GM21528 (cell line): Measurements from ENCODE around the gene MDFI.

ENCODE experiments used
- ATAC-seq: cut with Tn5 transposase; IDR thresholded peaks from one replicate; pipeline ENCODE4 v1.9.1; 2021; ENCODE audit warnings: mild to moderate bottlenecking, moderate library complexity; ENCODE audit not compliant: unreplicated experiment, low FRiP score

The MDFI gene, protein sequence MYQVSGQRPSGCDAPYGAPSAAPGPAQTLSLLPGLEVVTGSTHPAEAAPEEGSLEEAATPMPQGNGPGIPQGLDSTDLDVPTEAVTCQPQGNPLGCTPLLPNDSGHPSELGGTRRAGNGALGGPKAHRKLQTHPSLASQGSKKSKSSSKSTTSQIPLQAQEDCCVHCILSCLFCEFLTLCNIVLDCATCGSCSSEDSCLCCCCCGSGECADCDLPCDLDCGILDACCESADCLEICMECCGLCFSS

DNA sequence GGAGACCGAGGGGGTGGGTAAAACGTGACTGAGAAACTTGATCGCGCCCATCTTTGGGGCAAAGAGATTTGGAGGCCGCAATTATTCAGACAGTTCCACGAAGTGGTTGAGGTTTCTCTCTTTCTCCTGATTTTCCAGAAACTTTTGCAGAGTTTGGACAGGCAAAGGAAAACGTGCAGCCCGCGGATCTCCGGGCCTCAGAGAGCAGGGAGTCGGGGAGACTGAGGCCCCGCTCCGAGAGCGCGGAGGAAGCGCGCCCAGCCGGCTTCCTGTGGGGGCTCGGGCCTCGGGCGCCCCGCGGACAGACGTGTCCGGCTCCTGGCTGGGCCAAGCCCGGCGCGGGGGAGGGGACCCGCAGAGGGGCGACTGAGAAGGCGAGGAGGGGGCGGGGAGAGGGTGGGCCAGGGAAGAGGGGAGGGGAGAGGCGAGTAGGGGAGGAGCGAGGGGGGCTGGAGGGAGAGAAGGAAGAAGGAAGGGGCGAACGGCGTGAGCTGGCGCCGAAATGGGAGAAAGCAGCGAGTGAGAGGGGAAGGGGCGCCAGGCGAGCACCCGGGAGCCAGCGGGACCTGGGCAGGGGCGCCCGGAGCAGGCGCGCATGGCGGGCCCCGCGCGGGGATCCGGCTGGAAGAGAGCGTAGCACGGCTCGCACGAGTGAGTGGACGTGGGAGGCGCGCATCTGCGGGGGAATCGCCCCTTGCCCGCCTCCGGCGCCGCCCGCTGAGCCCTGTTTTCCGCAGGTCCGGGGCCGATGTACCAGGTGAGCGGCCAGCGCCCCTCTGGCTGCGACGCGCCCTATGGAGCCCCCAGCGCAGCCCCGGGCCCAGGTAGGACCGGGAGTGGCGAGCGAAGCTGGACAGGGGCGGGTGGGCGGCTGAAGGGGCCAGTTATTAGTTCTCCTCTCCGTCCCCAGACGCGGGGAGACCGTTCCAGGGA is at the start of gene MDFI:
TSS of gene MDFI (plus strand) at position 467 of the 933 bp plus-strand sequence. CDS start at position 749, 282 bp downstream.
- ATAC-seq: no peak

DNA sequence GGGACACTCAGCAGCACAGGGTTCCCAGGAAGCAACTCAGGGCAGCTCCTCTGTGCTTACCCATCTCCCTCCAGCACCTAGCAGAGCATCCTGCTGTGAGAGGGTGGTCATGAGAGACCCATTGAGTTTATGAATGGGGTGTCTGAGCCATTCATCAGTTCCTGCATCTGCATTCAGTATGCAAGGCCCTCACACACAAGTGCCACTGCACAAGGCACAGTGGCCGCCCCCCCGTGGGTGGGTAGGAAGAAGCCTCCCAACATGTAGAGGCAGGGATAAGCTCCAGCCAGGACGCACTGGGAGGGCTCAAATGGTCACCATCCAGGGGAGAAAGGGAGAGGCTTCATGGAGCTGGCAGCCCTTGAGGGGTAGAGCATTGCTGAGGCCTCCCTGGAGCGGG is 49.0 kb upstream of the MDFI start:
- ATAC-seq: no peak

DNA sequence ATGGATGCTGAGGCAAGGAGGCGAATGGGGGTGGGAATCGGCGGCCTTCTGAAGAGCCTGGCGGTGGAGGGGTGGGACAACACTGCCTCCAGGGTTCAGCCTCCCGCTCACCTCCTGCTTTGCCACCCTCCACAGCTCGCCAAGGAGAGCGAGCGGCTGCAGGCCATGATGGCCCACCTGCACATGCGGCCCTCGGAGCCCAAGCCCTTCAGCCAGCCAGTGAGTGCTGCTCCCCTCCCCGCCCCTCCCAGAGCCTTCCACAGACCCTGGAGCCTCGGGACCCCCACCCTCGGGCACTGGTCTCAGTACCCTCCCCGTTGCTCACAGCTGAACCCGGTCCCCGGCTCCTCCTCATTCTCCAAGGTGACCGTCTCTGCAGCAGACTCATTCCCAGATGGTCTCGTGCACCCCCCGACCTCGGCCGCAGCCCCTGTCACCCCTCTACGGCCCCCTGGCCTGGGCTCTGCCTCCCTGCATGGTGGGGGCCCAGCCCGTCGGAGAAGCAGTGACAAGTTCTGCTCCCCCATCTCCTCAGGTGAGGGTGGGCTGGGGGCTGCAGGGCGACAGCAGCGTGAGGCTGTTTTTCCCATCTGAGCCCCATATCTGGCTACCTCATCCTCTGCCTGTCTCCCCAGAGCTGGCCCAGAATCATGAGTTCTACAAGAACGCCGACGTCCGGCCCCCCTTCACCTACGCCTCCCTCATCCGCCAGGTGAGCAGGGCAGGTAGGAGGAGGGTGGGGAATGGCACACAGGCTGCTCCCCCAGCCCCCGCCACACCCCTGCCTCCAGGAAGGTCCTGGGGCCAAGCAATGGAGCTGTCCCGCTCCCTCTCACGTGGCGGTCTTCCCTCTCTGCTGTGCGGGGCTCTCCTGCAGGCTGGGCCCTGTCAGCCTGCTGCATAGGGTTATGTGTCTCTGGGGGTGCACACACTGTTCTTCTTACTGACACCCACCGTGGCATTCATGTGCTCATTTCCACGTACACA is 48.3 kb upstream of the MDFI start:
- ATAC-seq: no peak

DNA sequence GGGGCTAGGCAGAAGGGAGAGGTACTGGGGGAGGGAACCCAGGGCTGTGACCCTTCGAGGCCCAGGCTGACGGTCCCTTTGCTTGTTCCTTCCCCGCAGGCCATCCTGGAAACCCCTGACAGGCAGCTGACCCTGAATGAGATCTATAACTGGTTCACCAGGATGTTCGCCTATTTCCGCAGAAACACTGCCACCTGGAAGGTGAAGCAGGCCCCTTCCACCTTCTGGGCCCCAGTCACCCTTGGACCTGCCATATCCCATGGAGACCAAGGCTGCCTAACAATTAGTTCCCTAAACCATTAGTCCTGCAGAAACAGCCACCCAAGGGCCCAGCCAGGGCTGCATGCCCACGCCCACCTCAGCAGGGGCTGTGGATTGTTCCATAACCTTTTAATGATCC is 47.1 kb upstream of the MDFI start:
- no peak for ATAC-seq

DNA sequence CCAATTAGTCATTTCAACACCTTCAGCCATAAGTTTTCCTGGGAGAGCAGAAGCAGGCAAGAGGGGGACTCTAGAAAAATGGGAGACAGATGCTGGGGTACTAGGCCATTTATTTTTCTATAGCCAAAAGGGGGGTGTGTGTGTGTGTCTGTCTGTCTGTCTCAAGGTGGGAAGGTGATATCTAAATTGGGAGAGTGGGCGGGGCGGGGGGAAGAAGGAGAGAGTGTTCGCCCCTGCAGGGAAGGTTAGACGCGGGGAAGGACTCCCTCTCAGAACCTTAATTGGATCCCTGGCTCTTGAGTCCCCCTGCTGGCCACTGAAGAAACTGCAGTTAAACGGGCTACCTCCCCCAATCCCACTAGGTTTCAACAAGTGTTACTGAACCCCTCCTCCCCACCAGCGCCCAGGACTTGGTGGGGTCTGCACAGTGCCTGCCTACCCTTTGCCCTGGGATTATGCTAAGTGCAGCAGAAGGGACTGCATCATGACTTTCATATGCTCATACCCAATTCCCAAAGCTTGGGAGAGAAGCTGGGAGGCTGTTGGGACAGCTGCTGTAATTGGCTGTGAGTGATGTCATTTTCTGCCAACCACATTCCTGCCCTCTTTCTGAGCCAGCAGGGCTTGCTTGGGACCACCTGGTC is 46.3 kb upstream of the MDFI start:
- no peak for ATAC-seq

DNA sequence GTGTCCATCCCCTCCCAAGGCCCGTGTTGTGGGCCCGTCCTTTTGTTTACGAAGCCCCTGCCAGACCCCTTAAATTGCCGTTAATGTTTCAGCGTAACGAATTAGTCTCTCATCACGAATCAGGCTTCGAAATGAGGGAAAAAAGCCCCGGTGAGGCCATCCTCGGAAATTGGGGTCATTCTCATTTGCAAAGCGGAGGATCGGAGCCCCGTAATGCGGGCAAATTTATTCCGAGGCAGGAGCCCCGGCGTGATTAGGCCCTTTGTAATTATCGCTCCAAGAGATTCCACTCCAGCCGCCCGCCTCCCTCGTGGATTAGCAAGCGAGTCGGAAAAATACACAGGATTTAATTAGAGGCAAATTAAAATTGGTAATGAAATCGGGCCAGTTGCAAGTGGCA is 44.9 kb upstream of the MDFI start:
- ATAC-seq: no peak

DNA sequence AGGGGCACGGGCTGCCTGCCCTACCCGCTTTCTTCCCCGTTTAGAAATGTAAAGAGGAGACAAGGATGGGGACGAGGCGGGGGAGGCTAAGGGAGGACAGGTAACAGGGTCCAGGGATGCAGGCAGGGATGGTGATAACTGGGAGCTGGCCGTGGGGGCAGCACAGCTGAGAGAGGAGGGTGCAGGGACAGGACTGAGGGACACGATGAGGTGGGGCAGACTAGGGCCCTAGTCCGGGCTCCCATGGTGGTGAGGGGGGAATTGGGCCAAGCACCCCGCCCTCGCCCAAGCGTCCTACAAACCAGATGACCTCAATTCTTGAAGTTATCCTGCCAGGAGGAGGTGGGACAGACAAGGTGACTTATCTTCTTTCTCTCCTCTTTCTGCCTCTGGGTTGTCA is 44.4 kb upstream of the MDFI start:
- ATAC-seq: no peak

DNA sequence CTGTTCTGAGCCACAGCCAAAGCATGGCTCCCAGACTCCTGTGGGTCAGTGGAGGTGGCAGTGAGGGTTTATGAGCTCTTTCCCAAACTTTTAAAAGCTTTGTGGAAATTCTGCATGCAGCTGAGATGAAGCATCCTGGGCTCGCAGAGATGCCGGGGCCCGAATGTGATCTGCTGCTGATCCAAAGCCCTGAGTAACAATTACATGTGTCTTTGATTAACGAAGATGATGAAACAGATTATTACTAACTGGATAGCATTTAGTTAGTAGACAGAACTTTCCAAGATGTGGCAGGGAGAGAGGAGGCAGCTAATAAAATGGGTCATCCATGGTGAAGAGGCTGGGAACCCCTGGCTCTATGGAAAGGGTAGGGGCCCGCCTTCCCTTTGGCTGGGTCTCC is 43.9 kb upstream of the MDFI start:
- no peak for ATAC-seq

DNA sequence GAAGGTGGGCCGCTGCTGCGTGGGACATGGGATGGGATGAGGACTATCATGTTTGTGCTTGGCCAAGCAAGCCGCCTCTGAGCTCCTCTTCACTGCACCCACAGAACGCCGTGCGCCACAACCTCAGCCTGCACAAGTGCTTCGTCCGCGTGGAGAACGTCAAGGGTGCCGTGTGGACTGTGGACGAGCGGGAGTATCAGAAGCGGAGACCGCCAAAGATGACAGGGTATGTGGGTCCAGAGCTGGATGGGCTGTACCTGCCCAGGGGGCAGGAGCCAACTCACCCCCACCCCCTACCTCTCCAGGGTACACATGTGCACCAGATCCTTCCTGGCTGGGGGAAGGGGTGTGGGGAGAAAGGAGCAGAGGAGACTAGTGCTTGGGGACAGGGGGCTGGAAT is 43.5 kb upstream of the MDFI start:
- ATAC-seq: no peak

DNA sequence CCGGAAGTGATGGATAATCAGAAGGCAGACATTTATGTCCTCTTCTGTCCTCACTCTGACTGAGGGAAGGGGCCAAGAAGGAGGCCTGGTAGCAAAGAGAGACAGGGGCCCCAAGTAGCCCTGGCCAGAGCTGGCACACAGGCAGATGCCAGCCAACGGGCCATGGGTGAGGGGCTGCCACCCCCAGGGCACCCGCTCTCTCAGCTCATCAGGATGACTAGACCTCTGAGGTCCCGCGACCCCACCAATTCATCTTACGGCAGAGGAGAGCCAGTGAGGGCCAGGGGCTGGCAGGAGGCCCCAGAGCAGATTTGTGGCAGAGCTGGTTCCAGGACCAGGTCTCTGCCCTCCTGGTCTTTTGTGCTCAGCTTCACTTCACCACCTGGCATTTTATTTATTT is 43.1 kb upstream of the MDFI start:
- ATAC-seq: no peak

DNA sequence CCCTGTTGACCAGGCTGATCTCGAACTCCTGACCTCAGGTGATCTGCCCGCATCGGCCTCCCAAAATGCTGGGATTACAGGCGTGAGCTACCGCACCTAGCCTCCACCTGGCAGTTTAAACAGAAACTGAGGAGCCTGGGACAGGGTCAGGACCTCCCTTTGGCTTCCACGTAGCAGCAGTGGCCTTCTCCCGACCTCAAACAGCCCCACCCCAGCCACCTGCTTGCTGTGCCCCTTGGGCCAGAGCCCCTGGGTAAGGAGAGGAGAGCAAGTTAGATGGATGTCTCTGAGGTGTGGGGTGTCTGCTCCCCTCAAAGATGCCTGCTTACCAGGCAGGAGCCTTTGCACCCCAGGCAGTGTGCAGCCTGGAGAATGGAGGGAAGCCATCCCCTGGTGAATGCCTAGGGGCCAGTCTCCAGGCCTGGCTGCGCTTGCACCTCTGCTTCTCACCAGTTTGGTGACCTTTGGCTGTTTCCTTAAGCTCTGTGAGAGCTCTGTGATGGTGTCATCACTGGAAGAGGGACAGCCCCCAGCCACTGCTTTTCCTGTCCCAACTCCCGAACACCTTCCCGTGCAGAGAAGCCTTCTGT is 42.1 kb upstream of the MDFI start:
- no peak for ATAC-seq

DNA sequence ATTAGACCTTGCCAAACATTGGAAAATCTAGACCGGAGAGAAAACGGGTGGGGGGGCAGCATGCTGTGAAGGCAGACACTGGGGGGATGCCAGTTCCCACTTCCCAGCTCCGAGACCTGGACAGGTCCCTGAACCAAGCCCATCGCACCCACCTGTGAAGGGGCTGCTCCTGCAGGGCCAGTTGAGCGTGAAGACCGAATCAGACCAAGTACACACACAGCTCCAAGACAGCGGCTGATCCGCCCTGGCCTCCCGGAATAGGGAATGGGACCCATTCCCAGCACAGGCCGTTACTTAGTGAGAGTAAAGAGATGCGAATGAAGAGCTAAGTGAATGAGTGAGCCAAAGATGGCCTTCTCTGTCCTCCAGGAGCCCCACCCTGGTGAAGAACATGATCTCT is 41.5 kb upstream of the MDFI start:
- ATAC-seq: no peak

DNA sequence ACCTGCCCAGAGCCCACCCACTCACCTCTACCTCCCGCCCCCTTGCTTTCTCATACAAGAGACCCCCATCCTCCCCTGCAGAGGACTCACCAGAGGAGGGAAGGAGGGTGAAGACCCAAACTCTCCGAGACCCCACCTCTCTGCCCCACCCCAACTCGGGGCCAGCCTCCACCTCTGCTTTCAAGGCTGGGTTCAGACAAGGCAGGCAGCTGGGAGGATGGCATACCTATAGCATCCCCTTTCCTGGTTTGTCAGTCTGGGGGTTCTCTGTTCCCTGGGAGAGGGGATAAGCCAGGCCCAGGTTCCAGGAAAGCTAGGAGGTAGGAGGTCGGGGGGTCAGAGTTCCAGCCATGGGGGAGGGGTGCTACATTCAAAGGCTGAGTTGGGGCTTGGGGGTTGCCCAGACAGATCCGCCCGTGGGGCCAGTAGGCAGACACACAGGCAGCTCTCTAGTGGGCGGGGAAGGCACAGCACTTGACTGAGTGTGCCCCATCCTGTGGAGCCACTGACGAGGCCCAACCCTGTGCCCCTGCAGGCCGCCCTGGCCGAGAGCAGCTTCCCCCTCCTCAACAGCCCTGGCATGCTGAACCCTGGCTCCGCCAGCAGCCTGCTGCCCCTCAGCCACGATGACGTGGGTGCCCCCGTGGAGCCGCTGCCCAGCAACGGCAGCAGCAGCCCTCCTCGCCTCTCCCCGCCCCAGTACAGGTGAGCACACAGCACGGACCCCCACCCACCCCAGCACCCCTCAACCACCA is 40.8 kb upstream of the MDFI start:
- no peak for ATAC-seq

DNA sequence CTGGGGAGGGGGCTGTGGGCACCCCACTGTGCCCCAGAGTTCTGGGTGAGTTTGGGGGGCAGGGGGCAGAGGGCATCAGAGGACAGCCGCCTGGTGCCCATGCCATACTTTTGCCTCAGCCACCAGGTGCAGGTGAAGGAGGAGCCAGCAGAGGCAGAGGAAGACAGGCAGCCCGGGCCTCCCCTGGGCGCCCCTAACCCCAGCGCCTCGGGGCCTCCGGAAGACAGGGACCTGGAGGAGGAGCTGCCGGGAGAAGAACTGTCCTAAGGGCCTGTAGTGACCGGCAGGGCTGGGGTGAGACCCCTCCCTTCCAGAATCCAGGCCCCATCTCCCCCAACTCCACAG is 39.6 kb upstream of the MDFI start:
- no peak for ATAC-seq

DNA sequence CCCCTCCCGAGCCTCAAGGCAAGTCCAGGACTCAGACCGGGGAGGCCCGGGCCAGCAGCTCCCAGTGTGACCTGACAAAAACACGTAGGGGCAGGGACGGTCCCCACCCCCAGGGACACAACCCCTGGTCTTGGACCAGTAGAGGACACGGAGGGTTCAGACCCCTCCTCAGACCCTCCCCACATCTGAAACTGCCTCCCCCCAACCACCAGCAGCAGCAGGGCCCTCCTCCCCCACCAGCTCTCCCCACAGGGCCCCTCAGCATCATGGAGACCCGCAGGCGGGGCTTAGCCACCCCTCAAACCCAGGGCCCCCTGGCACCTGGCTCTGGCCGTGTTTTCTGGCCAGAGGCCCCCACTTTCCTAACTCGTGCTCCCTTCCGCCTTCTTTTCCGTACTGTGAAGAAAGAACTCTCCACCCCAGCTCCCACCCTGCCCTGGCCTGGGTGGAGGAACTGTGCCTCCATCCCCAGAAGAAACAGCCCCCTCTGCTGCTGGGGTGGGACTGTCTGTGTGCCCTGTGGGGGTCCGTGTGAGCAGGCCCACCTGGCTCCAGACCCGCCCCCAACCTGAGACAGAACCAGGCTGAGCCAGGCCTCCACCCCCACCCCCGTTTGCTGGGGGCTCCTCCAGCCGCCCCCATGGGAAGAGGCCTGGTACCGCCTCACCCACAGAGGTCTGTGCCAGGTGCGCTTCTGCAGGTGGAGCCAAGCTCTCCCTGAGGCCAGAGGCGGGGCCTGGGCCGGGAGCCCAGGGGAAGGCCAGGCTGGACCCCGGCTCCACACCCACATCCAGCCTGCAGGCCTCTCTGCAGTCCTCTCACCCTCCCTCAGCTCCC is 39.0 kb upstream of the MDFI start:
- no peak for ATAC-seq

DNA sequence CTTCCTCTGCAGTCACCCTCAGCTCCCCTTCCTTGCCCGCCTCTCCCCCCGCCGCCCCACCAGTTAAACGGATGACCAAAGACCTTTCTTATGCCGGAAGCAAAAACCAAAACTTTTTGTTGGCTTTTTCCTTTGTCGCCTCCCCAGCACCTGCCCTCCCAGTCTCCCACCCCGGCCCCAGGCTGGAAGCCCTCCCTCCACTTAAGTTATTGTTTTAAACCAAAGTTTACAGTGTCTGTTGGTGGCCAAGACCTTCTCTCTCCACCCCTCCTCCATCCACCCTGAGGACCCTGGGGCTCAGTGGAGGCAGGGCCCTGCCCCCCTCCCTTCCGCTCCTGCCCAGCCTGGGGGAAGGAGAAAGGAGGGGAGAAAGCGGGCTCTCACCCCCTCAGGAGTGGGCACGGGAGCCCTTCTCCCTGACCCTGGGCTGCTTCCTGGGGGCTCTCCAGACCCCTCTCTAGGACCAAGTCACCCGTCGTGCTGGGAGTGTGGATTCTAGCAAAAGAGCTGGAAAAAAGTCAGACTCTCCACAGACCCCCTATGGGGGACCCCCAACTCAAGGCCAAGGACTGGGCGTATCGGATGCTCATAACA is 38.3 kb upstream of the MDFI start:
- no peak for ATAC-seq

DNA sequence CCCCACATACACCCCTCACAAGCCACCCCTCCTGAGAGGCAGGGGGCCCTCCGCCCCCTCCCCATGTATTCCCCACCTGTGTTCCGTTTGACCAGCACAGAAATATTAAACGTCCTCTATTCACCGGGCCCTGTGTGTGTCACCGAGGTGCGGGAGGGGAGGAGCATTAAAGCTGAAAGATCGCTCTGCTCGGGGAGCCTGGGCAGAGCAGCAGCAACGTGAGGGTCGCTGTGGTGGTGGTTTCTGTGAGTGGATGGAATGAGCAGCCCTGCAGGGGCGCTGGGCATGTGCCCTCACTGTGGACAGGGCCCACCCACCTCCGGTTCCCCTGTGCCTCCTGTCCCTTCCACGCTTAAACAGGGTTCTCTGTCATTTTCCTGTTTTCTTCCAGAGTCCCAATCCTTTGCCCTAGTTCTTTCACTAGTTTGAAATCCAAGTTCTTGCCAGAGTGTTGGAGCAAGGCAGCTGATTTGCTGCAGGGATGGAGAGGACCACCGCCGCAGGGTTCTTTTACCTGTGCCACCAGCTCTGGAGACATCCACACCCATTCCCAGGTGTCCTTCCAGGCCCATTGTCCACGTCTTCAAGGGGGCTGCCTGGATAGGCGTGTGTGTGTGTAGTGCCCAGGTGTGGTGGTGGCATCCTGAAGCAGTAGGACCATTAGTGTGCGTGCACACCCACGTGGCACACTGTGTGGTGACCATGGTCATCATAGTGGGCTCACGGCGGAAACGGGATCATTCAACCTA is 37.6 kb upstream of the MDFI start:
- ATAC-seq: no peak

DNA sequence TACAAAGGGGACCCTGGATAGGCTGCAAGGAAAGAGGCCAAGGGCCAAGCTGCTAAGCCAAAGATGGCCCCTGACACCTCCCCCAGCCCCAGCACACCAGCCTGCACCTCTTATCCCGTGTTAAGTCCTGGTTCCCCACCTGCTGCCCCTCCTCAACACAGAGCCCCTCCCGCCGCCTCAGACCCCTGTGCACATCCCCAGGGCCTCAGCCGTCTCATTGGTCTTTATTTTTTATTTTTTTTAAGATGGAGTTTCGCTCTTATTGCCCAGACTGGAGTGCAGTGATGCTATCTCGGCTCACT is 37.1 kb upstream of the MDFI start:
- no peak for ATAC-seq
